HG02943 (cell line): ENCODE data around the gene APOA4.

Experiments
- ATAC-seq: cut with Tn5 transposase; IDR thresholded peaks from one replicate; pipeline ENCODE4 v1.9.1; 2021; ENCODE audit warnings: mild to moderate bottlenecking, low read depth, moderate library complexity; ENCODE audit not compliant: unreplicated experiment

APOA4 gene

GRCh38 chr11:116786326-116786725 lies 36.8 kb downstream of the APOA4 start:
- no peak for ATAC-seq

GRCh38 chr11:116782728-116783127 lies 40.4 kb downstream of the APOA4 start:
- no peak for ATAC-seq

GRCh38 chr11:116778556-116778955 lies 44.5 kb downstream of the APOA4 start:
- no peak for ATAC-seq

GRCh38 chr11:116777056-116777455 lies 46.0 kb downstream of the APOA4 start:
- ATAC-seq = no peak

- no peak for ATAC-seq
Observed at GRCh38 chr11:116776522-116776984, 46.6 kb downstream of the APOA4 start.

GRCh38 chr11:116775975-116776374 lies 47.1 kb downstream of the APOA4 start:
- ATAC-seq = no peak

GRCh38 chr11:116774661-116775060 lies 48.4 kb downstream of the APOA4 start:
- ATAC-seq = no peak

- peak; percentile 44 for ATAC-seq
Observed at GRCh38 chr11:116773203-116774097, 49.7 kb downstream of the APOA4 start.

GRCh38 chr11:116772443-116773202 lies 50.5 kb downstream of the APOA4 start, which contains the start of gene BUD13:
Gene BUD13 (minus strand): TSS chr11:116772987. CDS start chr11:116772964, 23 bp downstream.
- peak; percentile 80 for ATAC-seq

- ATAC-seq = no peak
Observed at GRCh38 chr11:116771935-116772334, 51.2 kb downstream of the APOA4 start.
